Measurements from ENCODE around the gene NEDD9.

The NEDD9 gene

DNA sequence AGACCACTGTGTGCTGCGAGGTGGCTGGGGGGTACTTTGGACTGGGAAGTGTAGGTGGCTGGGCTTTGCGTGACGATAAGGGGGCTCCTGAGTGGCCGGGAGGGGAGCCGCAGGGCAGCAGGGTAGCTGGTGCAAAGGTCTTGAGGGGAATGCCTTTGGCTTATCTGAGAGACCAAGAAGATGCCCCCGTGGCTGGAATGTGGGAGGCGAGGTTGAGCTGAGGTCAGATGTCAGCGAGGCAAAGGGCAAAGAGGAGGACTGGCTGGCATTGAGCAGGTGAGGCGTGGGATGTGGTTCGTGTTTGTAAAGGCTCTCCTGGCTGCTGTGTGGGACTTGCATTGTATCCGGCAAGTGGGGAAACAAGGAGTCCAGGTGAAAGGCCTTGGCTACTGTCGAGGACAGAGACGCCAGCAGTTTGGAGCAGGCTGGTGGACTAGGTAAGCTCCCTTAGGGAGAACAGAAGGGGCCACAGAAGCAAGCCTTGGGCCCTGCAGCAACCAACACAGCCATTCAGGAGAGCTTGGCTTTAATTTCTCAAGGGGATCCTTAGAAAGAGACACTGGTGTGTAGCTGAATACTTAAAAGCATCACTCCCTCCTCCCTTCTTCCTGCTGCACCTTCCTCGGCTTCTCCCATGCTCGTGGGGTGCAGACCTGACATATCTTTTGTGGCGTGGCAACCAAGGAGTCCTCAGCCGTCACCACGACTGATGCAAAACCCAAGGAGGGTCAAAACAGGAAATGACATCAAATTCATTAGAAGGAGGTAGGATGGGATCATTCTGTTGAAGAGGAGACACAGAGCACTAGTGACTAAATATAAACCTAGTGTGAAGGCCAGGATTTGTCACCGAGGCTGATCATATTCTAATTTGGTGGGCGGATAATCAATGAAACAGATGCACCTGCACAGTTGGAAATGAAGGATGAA lies 67.5 kb downstream of the NEDD9 start:
- Histone ChIP-seq H3K36me3 (ENCODE audit: insufficient read depth, low read length) (no peaks in the 10 kb centered on the region), H3K9ac (ENCODE audit: low read depth, low read length) (no peak overlapping the region), H3K4me3 (ENCODE audit: low read length) (no peak overlapping the region), H3K9me3 (ENCODE audit: insufficient read depth, low read depth, low read length) (no peaks in the 10 kb centered on the region), H3K4me1 (ENCODE audit: insufficient read depth, low read length) (peaks cover 15% of the 10 kb centered on the region; the same call in 1 of the 2 replicates), H3K27me3 (ENCODE audit: insufficient read depth, low read length) (no peaks in the 10 kb centered on the region), H3K27ac (ENCODE audit: low read depth, low read length) (no peak overlapping the region)
- WGBS, result 86% methylated on average over 20 of the region's 20 CpGs

- WGBS, result 94% methylated on average over 2 of the region's 2 CpGs
- no peak overlapping the region for H3K9ac ChIP-seq (ENCODE audit: low read depth, low read length)
- no peaks in the 10 kb centered on the region for H3K9me3 ChIP-seq (ENCODE audit: insufficient read depth, low read depth, low read length)
- no peaks in the 10 kb centered on the region for H3K27me3 ChIP-seq (ENCODE audit: insufficient read depth, low read length)
- H3K36me3 ChIP-seq (ENCODE audit: insufficient read depth, low read length), result no peaks in the 10 kb centered on the region
- H3K4me3 ChIP-seq (ENCODE audit: low read length), result no peak overlapping the region
- no peak overlapping the region for H3K27ac ChIP-seq (ENCODE audit: low read depth, low read length)
- H3K4me1 ChIP-seq (ENCODE audit: insufficient read depth, low read length), result peaks cover 15% of the 10 kb centered on the region; the same call in 1 of the 2 replicates
Observed at GRCh38 chr6:11163932-11164331, 68.5 kb downstream of the NEDD9 start.

GRCh38 chr6:11162262-11162661 lies 70.2 kb downstream of the NEDD9 start:
- no peaks in the 10 kb centered on the region for H3K27me3 ChIP-seq (ENCODE audit: insufficient read depth, low read length)
- H3K9me3 ChIP-seq (ENCODE audit: insufficient read depth, low read depth, low read length), result no peaks in the 10 kb centered on the region
- H3K36me3 ChIP-seq (ENCODE audit: insufficient read depth, low read length), result no peaks in the 10 kb centered on the region
- H3K27ac ChIP-seq (ENCODE audit: low read depth, low read length), result no peak overlapping the region
- 91% methylated on average over 3 of the region's 3 CpGs for WGBS
- H3K4me3 ChIP-seq (ENCODE audit: low read length), result no peak overlapping the region
- H3K9ac ChIP-seq (ENCODE audit: low read depth, low read length), result no peak overlapping the region
- peaks cover 15% of the 10 kb centered on the region; the same call in 1 of the 2 replicates for H3K4me1 ChIP-seq (ENCODE audit: insufficient read depth, low read length)

GRCh38 chr6:11161031-11161956 lies 71.2 kb downstream of the NEDD9 start:
- 85% methylated on average over 8 of the region's 9 CpGs for WGBS
- H3K4me3 ChIP-seq (ENCODE audit: low read length), result no peak overlapping the region
- H3K36me3 ChIP-seq (ENCODE audit: insufficient read depth, low read length), result no peaks in the 10 kb centered on the region
- no peak overlapping the region for H3K9ac ChIP-seq (ENCODE audit: low read depth, low read length)
- no peaks in the 10 kb centered on the region for H3K27me3 ChIP-seq (ENCODE audit: insufficient read depth, low read length)
- no peaks in the 10 kb centered on the region for H3K9me3 ChIP-seq (ENCODE audit: insufficient read depth, low read depth, low read length)
- peaks cover 15% of the 10 kb centered on the region; the same call in 1 of the 2 replicates for H3K4me1 ChIP-seq (ENCODE audit: insufficient read depth, low read length)
- no peak overlapping the region; the same call in 1 of the 2 replicates for H3K27ac ChIP-seq (ENCODE audit: low read depth, low read length)

GRCh38 chr6:11160199-11160598 lies 72.3 kb downstream of the NEDD9 start:
- Histone ChIP-seq H3K27ac (ENCODE audit: low read depth, low read length) (no peak overlapping the region), H3K27me3 (ENCODE audit: insufficient read depth, low read length) (no peaks in the 10 kb centered on the region), H3K9me3 (ENCODE audit: insufficient read depth, low read depth, low read length) (no peaks in the 10 kb centered on the region), H3K4me3 (ENCODE audit: low read length) (no peak overlapping the region), H3K9ac (ENCODE audit: low read depth, low read length) (no peak overlapping the region), H3K36me3 (ENCODE audit: insufficient read depth, low read length) (no peaks in the 10 kb centered on the region), H3K4me1 (ENCODE audit: insufficient read depth, low read length) (peaks cover 15% of the 10 kb centered on the region; the same call in 1 of the 2 replicates)
- 82% methylated on average over 1 of the region's 1 CpG for WGBS

- no peaks in the 10 kb centered on the region for H3K9me3 ChIP-seq (ENCODE audit: insufficient read depth, low read depth, low read length)
- peaks cover 20% of the 10 kb centered on the region for H3K4me1 ChIP-seq (ENCODE audit: insufficient read depth, low read length)
- no peak overlapping the region for H3K9ac ChIP-seq (ENCODE audit: low read depth, low read length)
- H3K27ac ChIP-seq (ENCODE audit: low read depth, low read length), result no peak overlapping the region
- H3K27me3 ChIP-seq (ENCODE audit: insufficient read depth, low read length), result no peaks in the 10 kb centered on the region
- H3K4me3 ChIP-seq (ENCODE audit: low read length), result no peak overlapping the region
- H3K36me3 ChIP-seq (ENCODE audit: insufficient read depth, low read length), result no peaks in the 10 kb centered on the region
Observed at GRCh38 chr6:11155589-11155988, 76.9 kb downstream of the NEDD9 start.

DNA sequence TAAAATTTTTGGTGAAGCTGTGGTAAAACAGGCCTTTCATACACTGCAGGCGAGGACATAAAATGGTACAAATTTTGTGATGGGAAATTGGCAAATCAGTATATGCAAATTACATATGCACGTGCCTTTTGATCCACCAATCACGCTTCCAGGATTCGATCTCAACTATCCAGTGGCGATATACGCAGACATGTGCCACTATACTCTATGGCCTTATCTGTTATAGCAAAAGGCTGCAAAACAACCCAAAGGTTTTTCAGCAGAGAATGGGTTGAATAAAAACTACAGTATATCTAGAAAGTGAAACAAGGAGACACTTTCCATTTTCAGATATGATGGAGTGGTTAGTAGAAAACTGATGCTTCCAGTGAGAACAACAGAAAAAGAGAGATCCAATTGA lies 79.0 kb downstream of the NEDD9 start:
- Histone ChIP-seq H3K9ac (ENCODE audit: low read depth, low read length) (no peak overlapping the region), H3K27me3 (ENCODE audit: insufficient read depth, low read length) (no peaks in the 10 kb centered on the region), H3K27ac (ENCODE audit: low read depth, low read length) (no peak overlapping the region), H3K4me3 (ENCODE audit: low read length) (no peak overlapping the region), H3K36me3 (ENCODE audit: insufficient read depth, low read length) (no peaks in the 10 kb centered on the region), H3K4me1 (ENCODE audit: insufficient read depth, low read length) (peaks cover 21% of the 10 kb centered on the region), H3K9me3 (ENCODE audit: insufficient read depth, low read depth, low read length) (no peaks in the 10 kb centered on the region)
- WGBS, result 95% methylated on average over 6 of the region's 6 CpGs

DNA sequence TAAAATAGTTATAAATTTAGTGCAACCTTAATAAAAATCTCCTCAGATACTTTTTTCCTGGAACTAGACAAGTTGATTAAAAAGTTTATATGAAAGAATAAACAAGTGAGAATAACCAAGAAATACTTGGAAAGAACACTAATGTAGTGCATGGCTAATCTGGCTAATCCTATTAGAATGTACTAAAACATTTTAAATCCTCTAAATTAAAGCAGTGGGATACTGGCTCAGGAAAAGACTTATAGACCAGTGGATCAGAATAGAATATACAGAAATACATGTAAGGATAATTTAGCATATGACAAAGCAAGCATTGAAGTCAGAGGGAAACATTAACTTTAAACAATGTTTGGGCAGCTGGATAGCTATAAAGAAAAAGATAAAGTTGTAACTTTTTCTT lies 79.9 kb downstream of the NEDD9 start:
- Histone ChIP-seq H3K9me3 (ENCODE audit: insufficient read depth, low read depth, low read length) (no peaks in the 10 kb centered on the region), H3K27ac (ENCODE audit: low read depth, low read length) (no peak overlapping the region), H3K4me1 (ENCODE audit: insufficient read depth, low read length) (peaks cover 21% of the 10 kb centered on the region), H3K27me3 (ENCODE audit: insufficient read depth, low read length) (no peaks in the 10 kb centered on the region), H3K4me3 (ENCODE audit: low read length) (no peak overlapping the region), H3K36me3 (ENCODE audit: insufficient read depth, low read length) (no peaks in the 10 kb centered on the region), H3K9ac (ENCODE audit: low read depth, low read length) (no peak overlapping the region)

DNA sequence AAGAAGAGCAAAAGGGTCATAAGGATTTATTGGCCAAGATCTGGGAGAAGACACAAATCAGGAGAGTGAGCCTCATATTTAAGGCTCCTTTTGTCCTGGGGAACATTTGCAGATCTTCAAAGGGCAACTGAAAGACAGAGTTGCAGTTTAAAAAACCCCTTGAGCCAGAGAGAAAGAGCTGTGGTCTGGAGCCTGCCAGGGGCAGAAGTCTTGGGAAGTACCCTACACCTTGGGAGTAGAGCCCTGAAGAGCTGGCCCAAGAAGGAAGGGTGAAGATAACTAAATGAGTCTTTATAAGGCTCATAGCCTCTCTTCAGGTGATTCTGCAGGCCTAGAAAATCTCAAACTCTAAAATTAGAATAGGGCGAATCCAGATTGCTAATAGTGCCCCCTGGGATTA lies 81.0 kb downstream of the NEDD9 start:
- 95% methylated on average over 1 of the region's 1 CpG for WGBS
- H3K9ac ChIP-seq (ENCODE audit: low read depth, low read length), result no peak overlapping the region
- H3K27me3 ChIP-seq (ENCODE audit: insufficient read depth, low read length), result no peaks in the 10 kb centered on the region
- H3K27ac ChIP-seq (ENCODE audit: low read depth, low read length), result no peak overlapping the region
- H3K4me1 ChIP-seq (ENCODE audit: insufficient read depth, low read length), result peaks cover 21% of the 10 kb centered on the region
- no peaks in the 10 kb centered on the region for H3K36me3 ChIP-seq (ENCODE audit: insufficient read depth, low read length)
- H3K9me3 ChIP-seq (ENCODE audit: insufficient read depth, low read depth, low read length), result no peaks in the 10 kb centered on the region
- no peak overlapping the region for H3K4me3 ChIP-seq (ENCODE audit: low read length)

DNA sequence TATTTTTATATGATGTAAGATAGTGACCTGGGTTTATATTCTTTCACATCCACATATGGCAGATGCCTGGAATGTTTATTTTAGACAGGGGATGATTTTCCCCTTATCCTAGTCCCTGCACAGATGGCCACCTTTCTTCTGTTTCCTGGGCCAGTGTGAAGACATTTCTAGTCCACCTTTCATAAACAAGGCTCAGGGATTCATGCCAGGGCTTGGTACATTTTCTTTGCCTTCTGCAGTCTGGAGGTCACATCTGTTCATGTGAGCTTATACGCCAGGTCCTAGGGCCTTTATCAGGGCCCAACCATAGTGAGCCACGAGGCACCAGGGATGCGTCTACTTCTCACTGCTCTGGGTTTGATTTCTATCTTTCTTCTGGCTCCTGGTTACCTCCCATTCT lies 82.9 kb downstream of the NEDD9 start:
- H3K27me3 ChIP-seq (ENCODE audit: insufficient read depth, low read length), result no peaks in the 10 kb centered on the region
- H3K9ac ChIP-seq (ENCODE audit: low read depth, low read length), result no peak overlapping the region
- peaks cover 23% of the 10 kb centered on the region for H3K4me1 ChIP-seq (ENCODE audit: insufficient read depth, low read length)
- H3K27ac ChIP-seq (ENCODE audit: low read depth, low read length), result no peak overlapping the region
- H3K36me3 ChIP-seq (ENCODE audit: insufficient read depth, low read length), result no peaks in the 10 kb centered on the region
- no peak overlapping the region for H3K4me3 ChIP-seq (ENCODE audit: low read length)
- WGBS, result 94% methylated on average over 3 of the region's 3 CpGs
- H3K9me3 ChIP-seq (ENCODE audit: insufficient read depth, low read depth, low read length), result no peaks in the 10 kb centered on the region

Data from HUES64 (cell line).